ENCODE results near the gene LGALS16.

- TF ChIP-seq POLR2A (IDR thresholded peaks at IDR 0.05; ENCODE audit: borderline replicate concordance, extremely low read depth, insufficient read depth, insufficient read length) (no peak), CTCF (IDR thresholded peaks at IDR 0.05 in 2 of 3, conservative IDR thresholded peaks at IDR 0.05 in 1 of 3; ENCODE audit: borderline replicate concordance in 1 of 3, insufficient read depth in 1 of 3, low read depth in 2 of 3, low read length in 2 of 3) (no peak), CEBPB (IDR thresholded peaks at IDR 0.05; ENCODE audit: low read depth) (no peak), RAD21 (IDR thresholded peaks at IDR 0.05; ENCODE audit: low read depth) (no peak), SP1 (IDR thresholded peaks at IDR 0.05; ENCODE audit: low read depth) (no peak), POLR2AphosphoS5 (IDR thresholded peaks at IDR 0.05; ENCODE audit: low read depth, low read length) (no peak), EZH2 (IDR thresholded peaks at IDR 0.05) (no peak), ZBTB33 (IDR thresholded peaks at IDR 0.05; ENCODE audit: extremely low read depth, insufficient replicate concordance, low read length) (no peak), SRF (IDR thresholded peaks at IDR 0.05; ENCODE audit: low read depth) (no peak), MAX (IDR thresholded peaks at IDR 0.05) (no peak), JUND (IDR thresholded peaks at IDR 0.05) (no peak), REST (IDR thresholded peaks at IDR 0.05; ENCODE audit: low read depth) (no peak), ZNF274 (IDR thresholded peaks at IDR 0.05; ENCODE audit: low read depth, low read length) (no peak)
These were observed 13.9 kb upstream of the LGALS16 start for GRCh38 chr19:39641773-39642172.

Data from HCT116 (cell line).